Measurements from ENCODE around the gene NSMF.

GRCh38 chr9:137488327-137488653, 29.2 kb upstream of the NSMF start:
- TF ChIP-seq CTCF (IDR thresholded peaks at IDR 0.05) (no peak), POLR2A (IDR thresholded peaks at IDR 0.05) (no peak)

All from thyroid gland (tissue), 4 donors.